K562 (cell line): ENCODE data around the gene SLC17A1. TPM values are rescaled to one million over a fixed set of nuclear protein-coding genes. Genes with fewer than 3 reads are reported as not detected.

ENCODE experiments used
- ATAC-seq: fragments of 200-7000 bp; cut with Tn5 transposase; 3 replicates; pipeline ENCODE4 v1.9.1; 2020; ENCODE audit warnings: moderate library complexity
- BruUV-seq: library from RNA; stranded (reverse); fragments of 400-500 nt; replicated peaks from 2 replicates; lab custom pipeline; 2021; lab: Mats Ljungman, UMichigan
- CTCF ChIA-PET: fragments of 300-600 bp; formaldehyde crosslinking; extraction: SDS; loops from one replicate; lab custom pipeline; 2021; ENCODE audit warnings: low intra/inter-chr PET ratio; lab: Yijun Ruan, JAX
- POLR2A ChIA-PET: fragments of 300-600, 350-650 bp; sonication (Branson Sonifier 250); formaldehyde crosslinking; extraction: SDS; loops from one replicate; lab custom pipeline; 2021; ENCODE audit warnings: antibody characterized with exemption, inconsistent platforms; lab: Yijun Ruan, JAX
- DNase-seq, 4 experiments: peaks; one replicate each; pipeline versions ENCODE4 v3.0.0 to v3.0.0-alpha.2; 2011 to 2018; ENCODE audit warnings: low spot score in 3 of 4, mixed read lengths in 3 of 4; ENCODE audit errors: extremely low read depth in 1 of 4
- FAIRE-seq: peaks from 2 replicates; lab custom pipeline; 2011; peaks lifted over from hg19 to GRCh38; lab: Jason Lieb, UNC
- H2AFZ ChIP-seq: 2 replicates; pipeline ENCODE4 v1.6.0; 2011; ENCODE audit warnings: low read depth, low read length, control low read depth, inconsistent platforms
- H3K27ac ChIP-seq: fragments of 200-600 bp; 3 replicates; pipeline ENCODE4 v1.8.0; 2011; ENCODE audit warnings: low read depth, mild to moderate bottlenecking, control low read depth, inconsistent platforms, low read length, moderate library complexity, mixed read lengths; ENCODE audit errors: extremely low read depth
- H3K27me3 ChIP-seq, 2 experiments: fragments of 300-600 bp in 1 of 2; 2 replicates in 1 of 2; 3 replicates in 1 of 2; pipeline versions ENCODE4 v1.6.0 to v1.8.0; 2011; ENCODE audit warnings: inconsistent platforms in 2 of 2, low read length in 2 of 2, mild to moderate bottlenecking in 1 of 2, mixed read lengths in 1 of 2, moderate library complexity in 1 of 2; ENCODE audit not compliant: control insufficient read depth in 2 of 2, insufficient read depth in 2 of 2
- H3K36me3 ChIP-seq: fragments of 300-600 bp; 3 replicates; pipeline ENCODE4 v1.8.0; 2011; ENCODE audit warnings: mild to moderate bottlenecking, low read length, inconsistent platforms; ENCODE audit not compliant: control insufficient read depth, insufficient read depth
- H3K4me1 ChIP-seq, 2 experiments: fragments of 200-600 bp in 1 of 2; replicated peaks in 1 of 2; 2 replicates in 1 of 2; 3 replicates in 1 of 2; pipeline versions ENCODE4 v1.5.1 to v1.8.0; 2011; ENCODE audit warnings: inconsistent platforms in 2 of 2, low read length in 2 of 2, mild to moderate bottlenecking in 1 of 2, mixed read lengths in 1 of 2, moderate library complexity in 1 of 2; ENCODE audit not compliant: control insufficient read depth in 2 of 2, insufficient read depth in 2 of 2
- H3K4me2 ChIP-seq: 2 replicates; pipeline ENCODE4 v1.6.1; 2011; ENCODE audit warnings: low read length, control low read depth, inconsistent platforms, mixed read lengths; ENCODE audit not compliant: insufficient read depth
- H3K4me3 ChIP-seq: fragments of 200-600 bp; sonication (generic), shearing (Covaris generic); 2 replicates; pipeline ENCODE4 v1.5.1; 2016; ENCODE audit warnings: control low read depth, inconsistent platforms
- H3K79me2 ChIP-seq: fragments of 200-600 bp; 3 replicates; pipeline ENCODE4 v1.8.0; 2011; ENCODE audit warnings: low read length, inconsistent platforms; ENCODE audit not compliant: control insufficient read depth, insufficient read depth
- H3K9ac ChIP-seq, 2 experiments: 2 replicates each; pipeline versions ENCODE4 v1.6.0 to v1.6.1; 2011; ENCODE audit warnings: low read depth in 2 of 2, low read length in 2 of 2, control low read depth in 1 of 2, inconsistent platforms in 1 of 2, mild to moderate bottlenecking in 1 of 2, mixed read lengths in 1 of 2; ENCODE audit not compliant: insufficient read depth in 1 of 2
- H3K9me1 ChIP-seq: one replicate; pipeline ENCODE4 v1.6.0; 2011; ENCODE audit warnings: inconsistent platforms, mild to moderate bottlenecking, low read length, moderate library complexity; ENCODE audit not compliant: control insufficient read depth, insufficient read depth
- H3K9me3 ChIP-seq: replicated peaks from 2 replicates; pipeline ENCODE4 v1.5.1; 2011; ENCODE audit warnings: low read depth, low read length, inconsistent platforms; ENCODE audit not compliant: control insufficient read depth, insufficient read depth
- H4K20me1 ChIP-seq: replicated peaks from 2 replicates; pipeline ENCODE4 v1.6.1; 2011; ENCODE audit warnings: low read length, inconsistent platforms, mixed read lengths; ENCODE audit not compliant: control insufficient read depth, insufficient read depth
- C11orf30 ChIP-seq: fragments of 450-650 bp; IDR thresholded peaks from 2 replicates; pipeline ENCODE4 v1.6.1; 2016; ENCODE audit warnings: low read depth, mild to moderate bottlenecking
- KLF13 ChIP-seq: fragments of 450-650 bp; IDR thresholded peaks from 2 replicates; pipeline ENCODE4 v1.6.1; 2016; ENCODE audit warnings: missing genetic modification characterization, low read depth, mild to moderate bottlenecking, missing compliant biosample characterization, moderate library complexity, borderline replicate concordance
- NFIX ChIP-seq: fragments of 250-450 bp; sonication (Bioruptor Pico); IDR thresholded peaks from 2 replicates; pipeline ENCODE4 v1.4.0; 2020; ENCODE audit warnings: low read depth, mild to moderate bottlenecking, moderate library complexity
- RAD51 ChIP-seq: fragments of 450-650 bp; IDR thresholded peaks from 2 replicates; pipeline ENCODE4 v1.7.1; 2016; ENCODE audit warnings: low read depth, mild to moderate bottlenecking, borderline replicate concordance
- SREBF1 ChIP-seq: fragments of 150-350 bp; IDR thresholded peaks from 2 replicates; pipeline ENCODE4 v1.6.1; 2014; ENCODE audit warnings: antibody characterized with exemption, low read depth, low read length, borderline replicate concordance
- ZNF584 ChIP-seq: fragments of 200-800 bp; sonication (Bioruptor generic); IDR thresholded peaks from 2 replicates; pipeline ENCODE4 v1.6.1; 2016; ENCODE audit warnings: low read depth, mild to moderate bottlenecking, missing genetic modification characterization, missing compliant biosample characterization
- WGBS: fragments of 100-300 bp; shearing (Covaris generic); methylation state at CpG from one replicate; pipeline ENCODE4 v1.1.6; 2016; ENCODE audit warnings: low coverage, mixed read lengths; ENCODE audit not compliant: insufficient coverage; ENCODE audit errors: missing lambda C conversion rate; 5-methylcytosine and 5-hydroxymethylcytosine counted together
- in situ Hi-C: fragments of 300-500 bp; cut with MboI; formaldehyde crosslinking; loops from 4 replicates; pipeline ENCODE4 v1.15.0; 2018; ENCODE audit warnings: inconsistent platforms, mixed read lengths
- intact Hi-C: fragments of 100-400 bp; cut with micrococcal nuclease; formaldehyde crosslinking; loops from 2 replicates; pipeline ENCODE4 v1.14.2; 2022
- polyA plus RNA-seq, 8 experiments: library from polyadenylated mRNA; depleted of rRNA in 4 of 8; stranded (reverse) in 5 of 8; unstranded in 3 of 8; fragments of >200 nt; fragmentation: Nextera tagmentation in 2 of 8; fragmentation: Illumina TruSeq in 1 of 8; extraction: Ambion mirVana in 2 of 8; extraction: Trizol in 1 of 8; gene quantifications; 2 replicates each; pipeline versions ENCODE4 v1.2.1 to v1.2.3, GENCODE V29; 2011 to 2014; ENCODE audit warnings: inconsistent platforms in 1 of 8, missing spikeins in 1 of 8
- total RNA-seq, 7 experiments: library from RNA; depleted of rRNA in 6 of 7; stranded (reverse); fragments of >200 nt in 6 of 7; fragmentation: Illumina TruSeq in 2 of 7; extraction: Trizol in 2 of 7; gene quantifications; 2 replicates each; pipeline versions ENCODE4 v1.2.1 to v1.2.3, GENCODE V29; 2011 to 2021; ENCODE audit warnings: low replicate concordance in 1 of 7
- TF ChIP-seq, protein P1 (sequence below): fragments of 450-650 bp; conservative IDR thresholded peaks from 2 replicates; pipeline ENCODE4 v1.6.1; 2016; ENCODE audit warnings: missing genetic modification characterization, low read depth, mild to moderate bottlenecking, missing compliant biosample characterization, moderate library complexity
- TF ChIP-seq, protein P2 (sequence below): fragments of 250-450 bp; sonication (Bioruptor Pico); IDR thresholded peaks from 2 replicates; pipeline ENCODE4 v1.4.0; 2020; ENCODE audit warnings: mild to moderate bottlenecking, moderate library complexity
- TF ChIP-seq, protein P3 (sequence below): fragments of 450-650 bp; IDR thresholded peaks from 2 replicates; pipeline ENCODE4 v1.6.1; 2017; ENCODE audit warnings: antibody characterized with exemption, mild to moderate bottlenecking

SLC17A1 gene
- total and polyA plus RNA-seq, 9 of the 15 experiments (the other 6 are each of a cell fraction or from before 2014, with no cell fraction given), result not detected

DNA sequence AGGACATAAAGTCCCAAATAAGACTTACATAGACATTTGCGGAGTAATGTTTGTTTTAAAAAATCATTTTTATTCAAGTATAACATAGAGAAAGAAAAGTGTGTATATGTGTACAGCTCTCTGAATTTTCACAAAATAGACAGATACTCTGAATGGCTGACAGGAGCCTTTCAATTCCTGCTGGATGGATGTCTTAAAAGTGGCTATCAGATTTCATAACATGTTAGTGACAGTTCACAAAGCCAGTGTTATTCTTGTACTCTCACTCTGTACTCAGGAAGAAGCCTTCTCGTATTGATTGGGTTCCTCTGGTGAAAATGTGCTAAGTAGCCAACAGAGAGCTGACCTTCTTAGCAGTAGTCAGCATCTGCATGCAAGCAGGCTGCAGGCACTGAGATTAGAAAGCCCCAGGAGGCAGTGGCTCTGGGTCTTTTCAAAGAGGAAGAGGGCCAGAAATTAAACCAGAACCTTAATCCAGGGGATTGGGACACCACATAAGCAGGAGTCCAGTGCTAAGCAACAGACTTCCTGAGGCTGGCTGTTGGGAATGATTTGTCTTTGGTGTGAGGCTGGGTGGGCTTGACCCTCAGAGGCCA lies 57.6 kb downstream of the SLC17A1 start (continued):
- TF ChIP-seq, protein P1, sequence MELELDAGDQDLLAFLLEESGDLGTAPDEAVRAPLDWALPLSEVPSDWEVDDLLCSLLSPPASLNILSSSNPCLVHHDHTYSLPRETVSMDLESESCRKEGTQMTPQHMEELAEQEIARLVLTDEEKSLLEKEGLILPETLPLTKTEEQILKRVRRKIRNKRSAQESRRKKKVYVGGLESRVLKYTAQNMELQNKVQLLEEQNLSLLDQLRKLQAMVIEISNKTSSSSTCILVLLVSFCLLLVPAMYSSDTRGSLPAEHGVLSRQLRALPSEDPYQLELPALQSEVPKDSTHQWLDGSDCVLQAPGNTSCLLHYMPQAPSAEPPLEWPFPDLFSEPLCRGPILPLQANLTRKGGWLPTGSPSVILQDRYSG (tag), result no peak
- TF ChIP-seq C11orf30, result no peak
- TF ChIP-seq, all 486 proteins: peak for 0

DNA sequence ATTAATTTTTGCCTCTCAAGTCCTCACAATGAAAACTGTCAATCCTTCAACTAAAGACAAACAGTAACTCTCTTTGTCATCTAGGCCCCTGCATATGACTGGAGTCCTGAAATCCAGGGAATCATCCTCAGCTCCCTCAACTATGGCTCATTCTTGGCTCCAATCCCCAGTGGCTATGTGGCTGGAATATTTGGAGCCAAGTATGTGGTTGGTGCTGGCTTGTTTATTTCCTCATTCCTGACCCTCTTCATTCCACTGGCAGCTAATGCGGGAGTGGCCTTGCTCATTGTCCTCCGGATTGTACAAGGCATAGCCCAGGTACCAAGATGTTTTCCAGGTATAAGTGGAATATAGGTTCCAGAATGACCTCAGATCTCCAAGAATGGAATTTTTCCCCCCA lies 61.9 kb downstream of the SLC17A1 start:
- Histone ChIP-seq H3K27me3 (peaks cover 0 to 5% of the 10 kb centered on the region in 2 experiments; a peak in 1 of 5 replicates), H4K20me1 (no peaks in the 10 kb centered on the region), H3K4me2 (no peak overlapping the region), H3K4me1 (no peaks in the 10 kb centered on the region), H3K36me3 (no peaks in the 10 kb centered on the region), H3K9me1 (no peaks in the 10 kb centered on the region), H3K27ac (no peak overlapping the region), H3K79me2 (no peaks in the 10 kb centered on the region), H3K9ac (no peak overlapping the region), H3K9me3 (no peaks in the 10 kb centered on the region), H2AFZ (no peak overlapping the region), H3K4me3 (no peak overlapping the region)
- ATAC-seq, result no peak
- ChIA-PET CTCF (no interaction called here), POLR2A (interaction anchor here (1.2 kb wide), 1 partner anchor 10 kb away, joined by 3 read pairs; no protein-coding TSS in a partner anchor)
- DNase-seq, result no peak
- FAIRE-seq, result no peak
- 0% methylated on average over 2 of the region's 2 CpGs for WGBS
- no TSS peak for BruUV-seq
- intact Hi-C loops (no loop called here), in situ Hi-C loops (no loop called here)
- TF ChIP-seq, protein P2, sequence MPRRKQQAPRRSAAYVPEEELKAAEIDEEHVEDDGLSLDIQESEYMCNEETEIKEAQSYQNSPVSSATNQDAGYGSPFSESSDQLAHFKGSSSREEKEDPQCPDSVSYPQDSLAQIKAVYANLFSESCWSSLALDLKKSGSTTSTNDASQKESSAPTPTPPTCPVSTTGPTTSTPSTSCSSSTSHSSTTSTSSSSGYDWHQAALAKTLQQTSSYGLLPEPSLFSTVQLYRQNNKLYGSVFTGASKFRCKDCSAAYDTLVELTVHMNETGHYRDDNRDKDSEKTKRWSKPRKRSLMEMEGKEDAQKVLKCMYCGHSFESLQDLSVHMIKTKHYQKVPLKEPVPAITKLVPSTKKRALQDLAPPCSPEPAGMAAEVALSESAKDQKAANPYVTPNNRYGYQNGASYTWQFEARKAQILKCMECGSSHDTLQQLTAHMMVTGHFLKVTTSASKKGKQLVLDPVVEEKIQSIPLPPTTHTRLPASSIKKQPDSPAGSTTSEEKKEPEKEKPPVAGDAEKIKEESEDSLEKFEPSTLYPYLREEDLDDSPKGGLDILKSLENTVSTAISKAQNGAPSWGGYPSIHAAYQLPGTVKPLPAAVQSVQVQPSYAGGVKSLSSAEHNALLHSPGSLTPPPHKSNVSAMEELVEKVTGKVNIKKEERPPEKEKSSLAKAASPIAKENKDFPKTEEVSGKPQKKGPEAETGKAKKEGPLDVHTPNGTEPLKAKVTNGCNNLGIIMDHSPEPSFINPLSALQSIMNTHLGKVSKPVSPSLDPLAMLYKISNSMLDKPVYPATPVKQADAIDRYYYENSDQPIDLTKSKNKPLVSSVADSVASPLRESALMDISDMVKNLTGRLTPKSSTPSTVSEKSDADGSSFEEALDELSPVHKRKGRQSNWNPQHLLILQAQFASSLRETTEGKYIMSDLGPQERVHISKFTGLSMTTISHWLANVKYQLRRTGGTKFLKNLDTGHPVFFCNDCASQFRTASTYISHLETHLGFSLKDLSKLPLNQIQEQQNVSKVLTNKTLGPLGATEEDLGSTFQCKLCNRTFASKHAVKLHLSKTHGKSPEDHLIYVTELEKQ, result no peak
- TF ChIP-seq NFIX (CRISPR knock-in tag), result no peak
- TF ChIP-seq ZNF584 (CRISPR knock-in tag), result no peak
- TF ChIP-seq RAD51, result no peak
- no peak for TF ChIP-seq KLF13 (tag)
- TF ChIP-seq, protein P3, sequence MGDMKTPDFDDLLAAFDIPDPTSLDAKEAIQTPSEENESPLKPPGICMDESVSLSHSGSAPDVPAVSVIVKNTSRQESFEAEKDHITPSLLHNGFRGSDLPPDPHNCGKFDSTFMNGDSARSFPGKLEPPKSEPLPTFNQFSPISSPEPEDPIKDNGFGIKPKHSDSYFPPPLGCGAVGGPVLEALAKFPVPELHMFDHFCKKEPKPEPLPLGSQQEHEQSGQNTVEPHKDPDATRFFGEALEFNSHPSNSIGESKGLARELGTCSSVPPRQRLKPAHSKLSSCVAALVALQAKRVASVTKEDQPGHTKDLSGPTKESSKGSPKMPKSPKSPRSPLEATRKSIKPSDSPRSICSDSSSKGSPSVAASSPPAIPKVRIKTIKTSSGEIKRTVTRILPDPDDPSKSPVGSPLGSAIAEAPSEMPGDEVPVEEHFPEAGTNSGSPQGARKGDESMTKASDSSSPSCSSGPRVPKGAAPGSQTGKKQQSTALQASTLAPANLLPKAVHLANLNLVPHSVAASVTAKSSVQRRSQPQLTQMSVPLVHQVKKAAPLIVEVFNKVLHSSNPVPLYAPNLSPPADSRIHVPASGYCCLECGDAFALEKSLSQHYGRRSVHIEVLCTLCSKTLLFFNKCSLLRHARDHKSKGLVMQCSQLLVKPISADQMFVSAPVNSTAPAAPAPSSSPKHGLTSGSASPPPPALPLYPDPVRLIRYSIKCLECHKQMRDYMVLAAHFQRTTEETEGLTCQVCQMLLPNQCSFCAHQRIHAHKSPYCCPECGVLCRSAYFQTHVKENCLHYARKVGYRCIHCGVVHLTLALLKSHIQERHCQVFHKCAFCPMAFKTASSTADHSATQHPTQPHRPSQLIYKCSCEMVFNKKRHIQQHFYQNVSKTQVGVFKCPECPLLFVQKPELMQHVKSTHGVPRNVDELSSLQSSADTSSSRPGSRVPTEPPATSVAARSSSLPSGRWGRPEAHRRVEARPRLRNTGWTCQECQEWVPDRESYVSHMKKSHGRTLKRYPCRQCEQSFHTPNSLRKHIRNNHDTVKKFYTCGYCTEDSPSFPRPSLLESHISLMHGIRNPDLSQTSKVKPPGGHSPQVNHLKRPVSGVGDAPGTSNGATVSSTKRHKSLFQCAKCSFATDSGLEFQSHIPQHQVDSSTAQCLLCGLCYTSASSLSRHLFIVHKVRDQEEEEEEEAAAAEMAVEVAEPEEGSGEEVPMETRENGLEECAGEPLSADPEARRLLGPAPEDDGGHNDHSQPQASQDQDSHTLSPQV, result no peak
- no peak for TF ChIP-seq SREBF1
